Glomerular visceral epithelial cell (primary cell): ENCODE results near the gene GALNT10.
A peak's percentile ranks its signal among the peaks of the same experiment; 100 is the strongest.

Experiments used
- DNase-seq: peaks from one replicate; pipeline ENCODE4 v3.0.0-alpha.2; 2016; ENCODE audit errors: extremely low spot score

GALNT10 gene

GRCh38 chr5:154178661-154179060 is 11.9 kb upstream of the GALNT10 start:
- DNase-seq = no peak

- peak; percentile 58 for DNase-seq
Measured at GRCh38 chr5:154179846-154180710, 10.5 kb upstream of the GALNT10 start.

- no peak for DNase-seq
Measured at GRCh38 chr5:154181161-154181560, 9.4 kb upstream of the GALNT10 start.

- no peak for DNase-seq
Measured at GRCh38 chr5:154189256-154189818, 1.2 kb upstream of the GALNT10 start.

- DNase-seq = peak; percentile 86
Measured at GRCh38 chr5:154189819-154190594, 526 bp upstream of the GALNT10 start.

GRCh38 chr5:154191467-154192261 is 1.1 kb downstream of the GALNT10 start:
- DNase-seq = no peak

GRCh38 chr5:154193283-154193682 is 2.8 kb downstream of the GALNT10 start:
- DNase-seq = no peak

- DNase-seq = no peak
Measured at GRCh38 chr5:154193701-154194121, 3.2 kb downstream of the GALNT10 start.

GRCh38 chr5:154194345-154195329 is 4.1 kb downstream of the GALNT10 start:
- DNase-seq = peak; percentile 29

- no peak for DNase-seq
Measured at GRCh38 chr5:154196281-154196680, 5.7 kb downstream of the GALNT10 start.

GRCh38 chr5:154196955-154197652 is 6.6 kb downstream of the GALNT10 start:
- DNase-seq = peak; percentile 38

GRCh38 chr5:154197801-154198491 is 7.4 kb downstream of the GALNT10 start:
- peak; percentile 93 for DNase-seq

- peak; percentile 78 for DNase-seq
Measured at GRCh38 chr5:154198611-154199230, 8.2 kb downstream of the GALNT10 start.

GRCh38 chr5:154199263-154199662 is 8.7 kb downstream of the GALNT10 start:
- DNase-seq = no peak

- DNase-seq = no peak
Measured at GRCh38 chr5:154199671-154200220, 9.2 kb downstream of the GALNT10 start.

GRCh38 chr5:154200221-154200620 is 9.7 kb downstream of the GALNT10 start:
- no peak for DNase-seq

- no peak for DNase-seq
Measured at GRCh38 chr5:154201108-154201769, 10.7 kb downstream of the GALNT10 start.
